Smooth muscle cell (in vitro differentiated cells): ENCODE measurements around the gene RER1. TPM values are rescaled to one million over a fixed set of nuclear protein-coding genes. Genes with fewer than 3 reads are reported as not detected.

Experiments
- DNase-seq: peaks from one replicate; lab custom pipeline; 2025; ENCODE audit not compliant: unreplicated experiment; lab: John Stamatoyannopoulos, UW
- H2AFZ ChIP-seq: fragments of 200-600 bp; sonication (generic); 2 replicates; pipeline ENCODE4 v1.6.0; 2016; ENCODE audit warnings: antibody characterized with exemption, low read depth, mild to moderate bottlenecking
- H3F3A ChIP-seq: fragments of 200-600 bp; sonication (generic); 2 replicates; pipeline ENCODE4 v1.6.0; 2017; ENCODE audit warnings: antibody characterized with exemption, low read depth
- H3K27ac ChIP-seq: fragments of 200-600 bp; sonication (generic); 2 replicates; pipeline ENCODE4 v1.5.1; 2016; ENCODE audit warnings: low read depth, mild to moderate bottlenecking
- H3K27me3 ChIP-seq: fragments of 200-600 bp; sonication (generic); 2 replicates; pipeline ENCODE4 v1.6.1; 2016; ENCODE audit warnings: low read depth, mild to moderate bottlenecking
- H3K36me3 ChIP-seq: fragments of 200-600 bp; sonication (generic); 2 replicates; pipeline ENCODE4 v1.5.1; 2016; ENCODE audit warnings: low read depth
- H3K4me1 ChIP-seq: fragments of 200-600 bp; sonication (generic); 2 replicates; pipeline ENCODE4 v1.5.1; 2016; ENCODE audit warnings: low read depth
- H3K4me2 ChIP-seq: fragments of 200-600 bp; sonication (generic); 2 replicates; pipeline ENCODE4 v1.6.0; 2016; ENCODE audit warnings: mild to moderate bottlenecking
- H3K4me3 ChIP-seq: fragments of 200-600 bp; sonication (generic); 2 replicates; pipeline ENCODE4 v1.5.1; 2016; ENCODE audit warnings: mild to moderate bottlenecking
- H3K79me2 ChIP-seq: fragments of 200-600 bp; sonication (generic); 2 replicates; pipeline ENCODE4 v1.6.0; 2016; ENCODE audit warnings: low read depth, mild to moderate bottlenecking
- H3K9ac ChIP-seq: fragments of 200-600 bp; sonication (generic); 2 replicates; pipeline ENCODE4 v1.6.0; 2016; ENCODE audit warnings: low read depth
- H3K9me3 ChIP-seq: fragments of 200-600 bp; sonication (generic); replicated peaks from 2 replicates; pipeline ENCODE4 v1.5.1; 2016; ENCODE audit warnings: low read depth
- H4K20me1 ChIP-seq: fragments of 200-600 bp; sonication (generic); 2 replicates; pipeline ENCODE4 v1.6.0; 2016; ENCODE audit warnings: low read depth
- WGBS: methylation state at CpG from one replicate; pipeline ENCODE4 v1.1.7; 2016; ENCODE audit warnings: low lambda C conversion rate; 5-methylcytosine and 5-hydroxymethylcytosine counted together
- polyA plus RNA-seq: library from polyadenylated mRNA; unstranded; fragments of >200 nt; fragmentation: Nextera tagmentation; extraction: Ambion mirVana; gene quantifications from 2 replicates; pipeline ENCODE4 v1.2.1, GENCODE V29; 2016
- total RNA-seq: library from RNA; depleted of rRNA; stranded (reverse); fragments of >200 nt; gene quantifications from 2 replicates; pipeline ENCODE4 v1.2.3, GENCODE V29; 2014
- TF ChIP-seq, protein P1 (sequence below): fragments of 200-600 bp; sonication (generic); IDR thresholded peaks from 2 replicates; pipeline ENCODE4 v1.5.1; 2017; ENCODE audit warnings: borderline replicate concordance, mild to moderate bottlenecking, antibody characterized with exemption; ENCODE audit not compliant: insufficient read depth, poor library complexity, severe bottlenecking

RER1 gene
- total and polyA plus RNA-seq, 2 experiments from 2014 or later: 101 to 269 TPM

GRCh38 chr1:2382621-2383361, 8.8 kb upstream of the RER1 start:
- Histone ChIP-seq H3K27me3 (no peaks in the 10 kb centered on the region), H3K9ac (no peak overlapping the region), H4K20me1 (no peaks in the 10 kb centered on the region), H3K4me1 (no peaks in the 10 kb centered on the region), H3K27ac (no peak overlapping the region), H3K36me3 (no peaks in the 10 kb centered on the region), H3K4me3 (no peak overlapping the region), H3K4me2 (no peak overlapping the region), H2AFZ (no peak overlapping the region), H3K79me2 (no peaks in the 10 kb centered on the region), H3F3A (no peaks in the 10 kb centered on the region), H3K9me3 (no peaks in the 10 kb centered on the region)
- DNase-seq: no peak
- 68% methylated on average over 13 of the region's 13 CpGs for WGBS
- TF ChIP-seq, protein P1, sequence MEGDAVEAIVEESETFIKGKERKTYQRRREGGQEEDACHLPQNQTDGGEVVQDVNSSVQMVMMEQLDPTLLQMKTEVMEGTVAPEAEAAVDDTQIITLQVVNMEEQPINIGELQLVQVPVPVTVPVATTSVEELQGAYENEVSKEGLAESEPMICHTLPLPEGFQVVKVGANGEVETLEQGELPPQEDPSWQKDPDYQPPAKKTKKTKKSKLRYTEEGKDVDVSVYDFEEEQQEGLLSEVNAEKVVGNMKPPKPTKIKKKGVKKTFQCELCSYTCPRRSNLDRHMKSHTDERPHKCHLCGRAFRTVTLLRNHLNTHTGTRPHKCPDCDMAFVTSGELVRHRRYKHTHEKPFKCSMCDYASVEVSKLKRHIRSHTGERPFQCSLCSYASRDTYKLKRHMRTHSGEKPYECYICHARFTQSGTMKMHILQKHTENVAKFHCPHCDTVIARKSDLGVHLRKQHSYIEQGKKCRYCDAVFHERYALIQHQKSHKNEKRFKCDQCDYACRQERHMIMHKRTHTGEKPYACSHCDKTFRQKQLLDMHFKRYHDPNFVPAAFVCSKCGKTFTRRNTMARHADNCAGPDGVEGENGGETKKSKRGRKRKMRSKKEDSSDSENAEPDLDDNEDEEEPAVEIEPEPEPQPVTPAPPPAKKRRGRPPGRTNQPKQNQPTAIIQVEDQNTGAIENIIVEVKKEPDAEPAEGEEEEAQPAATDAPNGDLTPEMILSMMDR: peak; percentile 47

- H3K79me2 ChIP-seq: no peaks in the 10 kb centered on the region
- H3F3A ChIP-seq: no peaks in the 10 kb centered on the region
- no peak overlapping the region for H2AFZ ChIP-seq
- no peaks in the 10 kb centered on the region for H3K27me3 ChIP-seq
- WGBS: 96% methylated on average over 14 of the region's 14 CpGs
- H3K4me1 ChIP-seq: no peaks in the 10 kb centered on the region
- no peaks in the 10 kb centered on the region for H4K20me1 ChIP-seq
- no peaks in the 10 kb centered on the region for H3K36me3 ChIP-seq
- no peak overlapping the region for H3K4me2 ChIP-seq
- H3K27ac ChIP-seq: no peak overlapping the region
- H3K4me3 ChIP-seq: no peak overlapping the region
- no peaks in the 10 kb centered on the region for H3K9me3 ChIP-seq
- DNase-seq: no peak
- TF ChIP-seq, protein P1: no peak
- no peak overlapping the region for H3K9ac ChIP-seq
Observed at GRCh38 chr1:2383576-2383975, 8.1 kb upstream of the RER1 start.

DNA sequence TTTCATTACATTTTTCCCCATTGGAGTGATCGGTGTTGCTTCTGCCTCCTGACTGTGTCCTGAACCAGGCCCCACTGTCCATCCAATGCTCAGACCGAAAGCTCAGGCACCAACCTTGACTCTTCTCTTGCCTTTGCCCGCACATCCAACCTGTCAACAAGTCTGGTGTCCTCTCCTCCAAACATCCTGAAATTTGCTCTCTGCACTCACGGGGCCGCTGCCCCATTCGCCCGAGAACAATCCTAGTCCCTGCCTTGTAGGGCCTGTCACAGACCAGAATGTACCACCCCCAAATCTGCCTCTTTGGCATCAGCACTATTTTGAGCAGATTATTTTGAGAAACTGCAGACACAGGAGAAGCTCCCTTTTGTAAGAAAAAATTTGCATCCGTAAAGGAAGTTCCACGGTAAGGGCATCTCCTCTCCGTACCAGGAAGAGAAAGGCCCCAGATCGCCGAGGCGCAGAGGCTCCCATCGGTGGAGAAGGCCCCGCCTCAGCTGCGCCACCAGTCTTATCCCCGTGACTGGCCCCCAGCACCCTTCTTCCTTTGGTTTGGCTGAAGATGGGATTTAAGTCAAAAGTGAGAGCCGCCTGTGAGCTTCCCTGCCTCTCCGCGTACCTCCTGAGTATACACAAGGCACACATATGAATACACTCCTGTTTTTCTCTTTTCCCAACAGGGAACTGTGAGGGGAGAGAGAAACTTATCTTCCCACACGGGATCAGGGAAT, 7.3 kb upstream of the RER1 start:
- no peak overlapping the region for H2AFZ ChIP-seq
- TF ChIP-seq, protein P1: no peak
- H3K79me2 ChIP-seq: no peaks in the 10 kb centered on the region
- H3K27ac ChIP-seq: no peak overlapping the region
- H3K9me3 ChIP-seq: no peaks in the 10 kb centered on the region
- DNase-seq: no peak
- no peaks in the 10 kb centered on the region for H3K36me3 ChIP-seq
- 95% methylated on average over 21 of the region's 21 CpGs for WGBS
- no peaks in the 10 kb centered on the region for H3F3A ChIP-seq
- H4K20me1 ChIP-seq: no peaks in the 10 kb centered on the region
- H3K4me3 ChIP-seq: no peak overlapping the region
- no peak overlapping the region for H3K9ac ChIP-seq
- no peaks in the 10 kb centered on the region for H3K4me1 ChIP-seq
- H3K4me2 ChIP-seq: no peak overlapping the region
- no peaks in the 10 kb centered on the region for H3K27me3 ChIP-seq
